IPS-18c (cell line): ENCODE results near the gene HOXD11.

Source experiments
- H3K4me3 ChIP-seq: 2 replicates; pipeline ENCODE4 v1.7.0; 2013; ENCODE audit warnings: low read depth, mild to moderate bottlenecking, low read length, moderate library complexity; ENCODE audit not compliant: insufficient read depth
- H3K9me3 ChIP-seq: one replicate; pipeline ENCODE4 v1.6.1; 2013; ENCODE audit warnings: mild to moderate bottlenecking, low read length, moderate library complexity; ENCODE audit not compliant: control insufficient read depth, insufficient read depth

The HOXD11 gene

GRCh38 chr2:176132205-176133171 is 25.4 kb downstream of the HOXD11 start:
- Histone ChIP-seq H3K9me3 (no peaks in the 10 kb centered on the region), H3K4me3 (no peak overlapping the region)

GRCh38 chr2:176133389-176133788 is 26.3 kb downstream of the HOXD11 start:
- no peaks in the 10 kb centered on the region for H3K9me3 ChIP-seq
- no peak overlapping the region for H3K4me3 ChIP-seq

GRCh38 chr2:176134035-176134434 is 27.0 kb downstream of the HOXD11 start:
- H3K4me3 ChIP-seq, result no peak overlapping the region
- no peaks in the 10 kb centered on the region for H3K9me3 ChIP-seq

GRCh38 chr2:176135035-176135440 is 28.0 kb downstream of the HOXD11 start:
- H3K4me3 ChIP-seq, result no peak overlapping the region
- H3K9me3 ChIP-seq, result no peaks in the 10 kb centered on the region

GRCh38 chr2:176136374-176137251 is 29.5 kb downstream of the HOXD11 start:
- H3K4me3 ChIP-seq, result peak overlapping the region; percentile 44; the same call in 1 of the 2 replicates
- H3K9me3 ChIP-seq, result no peaks in the 10 kb centered on the region

GRCh38 chr2:176137252-176137580 is 30.1 kb downstream of the HOXD11 start:
- no peak overlapping the region for H3K4me3 ChIP-seq
- no peaks in the 10 kb centered on the region for H3K9me3 ChIP-seq

- H3K4me3 ChIP-seq, result no peak overlapping the region
- no peaks in the 10 kb centered on the region for H3K9me3 ChIP-seq
These were observed 30.8 kb downstream of the HOXD11 start for GRCh38 chr2:176137906-176138305.

GRCh38 chr2:176138526-176138922 is 31.4 kb downstream of the HOXD11 start:
- H3K9me3 ChIP-seq, result no peaks in the 10 kb centered on the region
- H3K4me3 ChIP-seq, result no peak overlapping the region

- no peak overlapping the region for H3K4me3 ChIP-seq
These were observed 32.0 kb downstream of the HOXD11 start for GRCh38 chr2:176138923-176139660.

GRCh38 chr2:176139661-176140512 is 32.8 kb downstream of the HOXD11 start:
- Histone ChIP-seq H3K9me3 (no peaks in the 10 kb centered on the region), H3K4me3 (no peak overlapping the region)

More at GRCh38 chr2:176138923-176139660, 32.0 kb downstream of the HOXD11 start:
- no peaks in the 10 kb centered on the region for H3K9me3 ChIP-seq

- Histone ChIP-seq H3K4me3 (peak overlapping the region; percentile 62; the same call in 1 of the 2 replicates), H3K9me3 (peaks cover 3% of the 10 kb centered on the region)
These were observed 33.6 kb downstream of the HOXD11 start for GRCh38 chr2:176140513-176141317.

GRCh38 chr2:176142281-176142680 is 35.2 kb downstream of the HOXD11 start:
- no peak overlapping the region for H3K4me3 ChIP-seq
- peaks cover 3% of the 10 kb centered on the region for H3K9me3 ChIP-seq

GRCh38 chr2:176145085-176145969 is 38.2 kb downstream of the HOXD11 start:
- no peak overlapping the region for H3K4me3 ChIP-seq
- peaks cover 3% of the 10 kb centered on the region for H3K9me3 ChIP-seq

GRCh38 chr2:176146101-176146500 is 39.0 kb downstream of the HOXD11 start:
- H3K4me3 ChIP-seq, result no peak overlapping the region
- H3K9me3 ChIP-seq, result peaks cover 3% of the 10 kb centered on the region

GRCh38 chr2:176146645-176147044 is 39.6 kb downstream of the HOXD11 start:
- Histone ChIP-seq H3K4me3 (no peak overlapping the region), H3K9me3 (peaks cover 3% of the 10 kb centered on the region)
